HepG2 (cell line): ENCODE data around the gene AXDND1. TPM values are rescaled to one million over a fixed set of nuclear protein-coding genes. Genes with fewer than 3 reads are reported as not detected.

Experiments
- ATAC-seq: fragments of 200-7000 bp; cut with Tn5 transposase; 3 replicates; pipeline ENCODE4 v1.9.1; 2020; ENCODE audit warnings: mild to moderate bottlenecking, moderate library complexity
- BruUV-seq: library from RNA; stranded (reverse); fragments of 400-500 nt; replicated peaks from 2 replicates; lab custom pipeline; 2021; lab: Mats Ljungman, UMichigan
- CTCF ChIA-PET: fragments of 300-600 bp; formaldehyde crosslinking; extraction: SDS; loops from one replicate; lab custom pipeline; 2021; ENCODE audit warnings: low total read pairs, inconsistent platforms, low intra/inter-chr PET ratio; lab: Yijun Ruan, JAX
- POLR2A ChIA-PET: fragments of 350-600 bp; sonication (Branson Sonifier 250); formaldehyde crosslinking; loops from one replicate; lab custom pipeline; 2020; ENCODE audit warnings: antibody characterized with exemption, inconsistent platforms; lab: Yijun Ruan, JAX
- DNase-seq: peaks from one replicate; pipeline ENCODE4 v3.0.0-alpha.2; 2015; ENCODE audit warnings: low spot score
- FAIRE-seq: peaks from 3 replicates; lab custom pipeline; 2011; peaks lifted over from hg19 to GRCh38; lab: Jason Lieb, UNC
- H2AFZ ChIP-seq: one replicate; pipeline ENCODE4 v1.6.1; 2011; ENCODE audit warnings: low read length, inconsistent platforms
- H3K27ac ChIP-seq: fragments of 300-600 bp; 3 replicates; pipeline ENCODE4 v1.8.0; 2011; ENCODE audit warnings: mixed run types, mild to moderate bottlenecking, mixed read lengths, low read length, inconsistent platforms; ENCODE audit not compliant: insufficient read depth; ENCODE audit errors: extremely low read length
- H3K27me3 ChIP-seq, 2 experiments: fragments of 200-600 bp in 1 of 2; 2 replicates in 1 of 2; 3 replicates in 1 of 2; pipeline versions ENCODE4 v1.6.0 to v1.8.0; 2011; ENCODE audit warnings: low read length in 2 of 2, mild to moderate bottlenecking in 2 of 2, moderate library complexity in 2 of 2, inconsistent platforms in 1 of 2; ENCODE audit not compliant: insufficient read depth in 2 of 2, control insufficient read depth in 1 of 2
- H3K36me3 ChIP-seq, 2 experiments: fragments of 200-600 bp in 1 of 2; replicated peaks in 1 of 2; 2 replicates in 1 of 2; 3 replicates in 1 of 2; pipeline versions ENCODE4 v1.5.1 to v1.8.0; 2011; ENCODE audit warnings: low read length in 2 of 2, inconsistent platforms in 1 of 2; ENCODE audit not compliant: insufficient read depth in 2 of 2, control insufficient read depth in 1 of 2
- H3K4me1 ChIP-seq: 2 replicates; pipeline ENCODE4 v1.5.1; 2012; ENCODE audit warnings: low read length, inconsistent platforms; ENCODE audit not compliant: insufficient read depth
- H3K4me2 ChIP-seq: 2 replicates; pipeline ENCODE4 v1.6.0; 2011; ENCODE audit warnings: low read depth, low read length, inconsistent platforms
- H3K4me3 ChIP-seq, 3 experiments: fragments of 200-600 bp in 1 of 3; sonication (generic), shearing (Covaris generic) in 1 of 3; replicated peaks in 1 of 3; 2 replicates each; pipeline ENCODE4 v1.5.1; 2011 to 2016; ENCODE audit warnings: low read length in 3 of 3, inconsistent platforms in 2 of 3, low read depth in 2 of 3, mild to moderate bottlenecking in 2 of 3, control low read depth in 1 of 3, mixed read lengths in 1 of 3; ENCODE audit not compliant: insufficient read depth in 1 of 3
- H3K79me2 ChIP-seq: one replicate; pipeline ENCODE4 v1.6.1; 2011; ENCODE audit warnings: low read length, inconsistent platforms; ENCODE audit not compliant: insufficient read depth
- H3K9ac ChIP-seq: 2 replicates; pipeline ENCODE4 v1.6.0; 2011; ENCODE audit warnings: mild to moderate bottlenecking, low read depth, low read length, inconsistent platforms; ENCODE audit not compliant: insufficient read depth
- H3K9me3 ChIP-seq: 2 replicates; pipeline ENCODE4 v1.5.1; 2012; ENCODE audit warnings: mild to moderate bottlenecking, low read length
- H4K20me1 ChIP-seq: 2 replicates; pipeline ENCODE4 v1.6.0; 2011; ENCODE audit warnings: inconsistent platforms, mild to moderate bottlenecking, low read length, moderate library complexity; ENCODE audit not compliant: insufficient read depth
- AGO1 ChIP-seq: fragments of 200-400 bp; formaldehyde crosslinking; IDR thresholded peaks from 2 replicates; pipeline ENCODE4 v1.6.1; 2017; ENCODE audit warnings: mild to moderate bottlenecking, low read depth, low read length, moderate library complexity; ENCODE audit not compliant: poor library complexity, severe bottlenecking
- IKZF4 ChIP-seq: sonication (generic); formaldehyde crosslinking; IDR thresholded peaks from 2 replicates; pipeline ENCODE4 v1.5.1; 2020; ENCODE audit warnings: borderline replicate concordance, mild to moderate bottlenecking, low read depth, missing genetic modification reagents; ENCODE audit errors: not compliant biosample characterization
- NCOA5 ChIP-seq: sonication (generic); formaldehyde crosslinking; IDR thresholded peaks from 2 replicates; pipeline ENCODE4 v1.4.0; 2020; ENCODE audit warnings: missing genetic modification reagents
- TEAD2 ChIP-seq: sonication (generic); formaldehyde crosslinking; IDR thresholded peaks from 2 replicates; pipeline ENCODE4 v1.9.0; 2021; ENCODE audit warnings: missing genetic modification reagents
- ZNF777 ChIP-seq: sonication (generic); formaldehyde crosslinking; IDR thresholded peaks from 2 replicates; pipeline ENCODE4 v1.4.0; 2020; ENCODE audit warnings: missing genetic modification reagents
- WGBS: methylation state at CpG from one replicate; pipeline ENCODE4 v1.1.6; 2017; ENCODE audit warnings: low lambda C conversion rate; 5-methylcytosine and 5-hydroxymethylcytosine counted together
- in situ Hi-C: cut with HindIII; loops from 2 replicates; pipeline ENCODE4 v1.10.0; 2017; ENCODE audit warnings: low pct_unique_long_range_greater_than_20kb; ENCODE audit not compliant: extremely low pct_ligation_motif_present
- intact Hi-C: fragments of 100-400 bp; cut with micrococcal nuclease; formaldehyde crosslinking; loops from one replicate; pipeline ENCODE4 v1.10.0; 2022; ENCODE audit not compliant: unreplicated experiment
- polyA plus RNA-seq, 8 experiments: library from polyadenylated mRNA; depleted of rRNA in 3 of 8; stranded (reverse) in 7 of 8; unstranded in 1 of 8; fragments of >200 nt; fragmentation: Illumina TruSeq in 4 of 8; extraction: Trizol in 4 of 8; gene quantifications; 2 replicates each; pipeline versions ENCODE4 v1.2.1 to v1.2.3, GENCODE V29; 2011 to 2016; ENCODE audit warnings: low read depth in 4 of 8, missing spikeins in 1 of 8, mixed read lengths in 1 of 8; ENCODE audit not compliant: insufficient read depth in 1 of 8
- total RNA-seq, 5 experiments: library from RNA; depleted of rRNA; stranded (reverse); fragments of >200 nt; fragmentation: Illumina TruSeq; extraction: Trizol; gene quantifications; 2 replicates each; pipeline ENCODE4 v1.2.3, GENCODE V29; 2016; ENCODE audit warnings: low read depth in 1 of 5
- TF ChIP-seq, protein P1 (sequence below), 2 experiments: sonication (generic) in 1 of 2; formaldehyde crosslinking in 1 of 2; IDR thresholded peaks; 2 replicates each; pipeline versions ENCODE4 v1.6.1 to v1.9.0; 2014 to 2022; ENCODE audit warnings: antibody characterized with exemption in 1 of 2, borderline replicate concordance in 1 of 2, inconsistent platforms in 1 of 2, low read depth in 1 of 2, missing genetic modification reagents in 1 of 2

AXDND1 gene
- total and polyA plus RNA-seq, 2 of the 13 experiments (the other 11 are each of a cell fraction or from before 2014, with no cell fraction given) = 0.15 to 0.40 TPM

DNA sequence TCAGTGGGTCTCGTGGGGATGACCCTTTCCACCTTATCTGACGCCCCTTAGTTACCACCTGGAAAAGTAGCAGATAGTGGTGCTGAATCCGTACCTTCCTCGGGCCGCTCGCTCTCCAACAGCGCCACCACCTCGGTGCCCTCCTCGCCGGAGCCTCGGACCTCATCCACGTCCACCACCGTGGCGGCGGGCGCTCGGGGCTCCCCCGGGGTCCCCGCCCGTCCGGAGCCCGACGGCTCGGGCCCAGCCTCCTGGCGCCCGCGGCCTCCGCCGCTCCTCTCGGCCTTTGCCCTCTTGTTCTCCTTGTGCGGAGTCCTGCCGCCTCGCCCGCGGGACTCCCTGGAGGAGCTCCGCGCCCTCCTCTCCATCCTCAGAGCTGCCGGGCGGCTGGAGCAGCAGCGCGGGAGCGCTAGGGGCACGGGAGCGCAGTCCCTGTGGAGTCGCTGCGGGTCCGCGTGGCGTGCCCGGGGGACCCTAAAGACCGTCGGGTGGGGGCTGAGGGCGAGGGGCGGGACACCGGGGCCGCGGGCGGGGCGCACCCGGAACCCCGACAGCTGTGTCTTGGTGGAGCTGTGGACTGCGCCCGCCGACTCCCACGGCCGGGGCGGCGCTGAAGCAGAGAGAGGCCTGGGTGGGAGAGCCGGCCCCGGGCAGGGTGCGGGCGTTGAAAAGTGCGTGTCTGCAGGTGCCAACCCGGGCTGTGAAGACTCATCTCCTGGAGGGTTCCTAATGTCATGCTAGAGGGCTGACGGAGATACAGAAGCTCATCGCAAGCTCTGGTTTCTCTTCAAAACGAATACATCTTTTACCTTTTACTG lies 209.9 kb downstream of the AXDND1 start, which contains the start of gene NPHS2:
Gene NPHS2, minus strand, starts transcription at position 452 of the 818 bp plus-strand sequence. Its CDS starts 84 bp downstream, at position 368.
- no peak within 1 kb of the TSS for H3K4me3 ChIP-seq
- TF ChIP-seq IKZF4 (CRISPR knock-in tag) = no peak
- 0 out of 2 replicates have a peak, but pooled peaks have one; percentile 42 for TF ChIP-seq ZNF777
- no peak for TF ChIP-seq TEAD2
- TF ChIP-seq, protein P1, sequence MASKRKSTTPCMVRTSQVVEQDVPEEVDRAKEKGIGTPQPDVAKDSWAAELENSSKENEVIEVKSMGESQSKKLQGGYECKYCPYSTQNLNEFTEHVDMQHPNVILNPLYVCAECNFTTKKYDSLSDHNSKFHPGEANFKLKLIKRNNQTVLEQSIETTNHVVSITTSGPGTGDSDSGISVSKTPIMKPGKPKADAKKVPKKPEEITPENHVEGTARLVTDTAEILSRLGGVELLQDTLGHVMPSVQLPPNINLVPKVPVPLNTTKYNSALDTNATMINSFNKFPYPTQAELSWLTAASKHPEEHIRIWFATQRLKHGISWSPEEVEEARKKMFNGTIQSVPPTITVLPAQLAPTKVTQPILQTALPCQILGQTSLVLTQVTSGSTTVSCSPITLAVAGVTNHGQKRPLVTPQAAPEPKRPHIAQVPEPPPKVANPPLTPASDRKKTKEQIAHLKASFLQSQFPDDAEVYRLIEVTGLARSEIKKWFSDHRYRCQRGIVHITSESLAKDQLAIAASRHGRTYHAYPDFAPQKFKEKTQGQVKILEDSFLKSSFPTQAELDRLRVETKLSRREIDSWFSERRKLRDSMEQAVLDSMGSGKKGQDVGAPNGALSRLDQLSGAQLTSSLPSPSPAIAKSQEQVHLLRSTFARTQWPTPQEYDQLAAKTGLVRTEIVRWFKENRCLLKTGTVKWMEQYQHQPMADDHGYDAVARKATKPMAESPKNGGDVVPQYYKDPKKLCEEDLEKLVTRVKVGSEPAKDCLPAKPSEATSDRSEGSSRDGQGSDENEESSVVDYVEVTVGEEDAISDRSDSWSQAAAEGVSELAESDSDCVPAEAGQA (IDR thresholded peaks at IDR 0.05; ENCODE audit: low read depth) = no peak
- TF ChIP-seq, protein P1 (CRISPR knock-in tag; IDR thresholded peaks at IDR 0.05; ENCODE audit: borderline replicate concordance) = no peak
- TF ChIP-seq NCOA5 (CRISPR knock-in tag) = no peak
- TF ChIP-seq AGO1 = no peak
- H3K27ac ChIP-seq = no peak within 1 kb of the TSS
- no peaks in the 10 kb centered on the region for H3K36me3 ChIP-seq
- no peaks in the 10 kb centered on the region for H3K79me2 ChIP-seq
- FAIRE-seq (no peak), DNase-seq (no peak), ATAC-seq (peak; percentile 60)
- 57% methylated on average over 13 of the region's 77 CpGs for WGBS
- H3K9ac ChIP-seq = no peak within 1 kb of the TSS
- H2AFZ ChIP-seq = no peak within 1 kb of the TSS
- no peaks in the 10 kb centered on the region for H3K4me1 ChIP-seq
- no peaks in the 10 kb centered on the region for H3K9me3 ChIP-seq
- H3K27me3 ChIP-seq = peaks cover 0 to 27% of the 10 kb centered on the region in 2 experiments; a peak in 3 of 5 replicates
- H4K20me1 ChIP-seq = no peaks in the 10 kb centered on the region
- BruUV-seq = no TSS peak
- intact Hi-C loops (no loop called here), in situ Hi-C loops (loop anchor here (25.0 kb wide), 1 partner anchor 313 kb away; no protein-coding TSS in a partner anchor)
- CTCF ChIA-PET = no interaction called here
- H3K4me2 ChIP-seq = no peak within 1 kb of the TSS
- POLR2A ChIA-PET = no interaction called here
